WTC11 (cell line): Measurements from ENCODE around the gene GAS1. TPM values are rescaled to one million over a fixed set of nuclear protein-coding genes. Genes with fewer than 3 reads are reported as not detected.

Experiments
- ATAC-seq: fragments of 200-7000 bp; cut with Tn5 transposase; 2 replicates; pipeline ENCODE4 v1.10.0; 2021; ENCODE audit warnings: mild to moderate bottlenecking, moderate library complexity
- CTCF ChIA-PET: fragments of 300-600 bp; sonication (Branson Sonifier 250); formaldehyde crosslinking; loops from one replicate; lab custom pipeline; 2021; ENCODE audit warnings: antibody characterized with exemption; lab: Charles Lee
- POLR2A ChIA-PET: fragments of 350-600 bp; sonication (Branson Sonifier 250); formaldehyde crosslinking; loops from one replicate; lab custom pipeline; 2021; ENCODE audit warnings: antibody characterized with exemption; lab: Charles Lee
- DNase-seq: peaks from one replicate; pipeline ENCODE4 v3.0.0; 2021; ENCODE audit warnings: low spot score
- H3K27ac Mint-ChIP-seq: 2 replicates; pipeline ENCODE4 v1.8.0; 2021; ENCODE audit warnings: mixed read lengths
- H3K27me3 Mint-ChIP-seq: 2 replicates; pipeline ENCODE4 v1.8.0; 2021; ENCODE audit warnings: low read depth, mild to moderate bottlenecking, moderate library complexity, mixed read lengths
- H3K36me3 Mint-ChIP-seq: 2 replicates; pipeline ENCODE4 v1.8.0; 2021; ENCODE audit warnings: mixed read lengths
- H3K4me1 Mint-ChIP-seq: 2 replicates; pipeline ENCODE4 v1.8.0; 2022; ENCODE audit warnings: mixed read lengths
- H3K4me3 Mint-ChIP-seq: 2 replicates; pipeline ENCODE4 v1.8.0; 2021; ENCODE audit warnings: mild to moderate bottlenecking, moderate library complexity, mixed read lengths
- H3K9me3 Mint-ChIP-seq: 2 replicates; pipeline ENCODE4 v1.8.0; 2021; ENCODE audit warnings: mixed read lengths
- ATF1 ChIP-seq: sonication (generic); formaldehyde crosslinking; IDR thresholded peaks from 2 replicates; pipeline ENCODE4 v1.8.1; 2023; ENCODE audit warnings: mild to moderate bottlenecking, moderate library complexity, missing genetic modification reagents
- ATF2 ChIP-seq: sonication (generic); formaldehyde crosslinking; IDR thresholded peaks from 2 replicates; pipeline ENCODE4 v1.8.1; 2022; ENCODE audit warnings: low read depth, missing genetic modification reagents, borderline replicate concordance
- CREB1 ChIP-seq: sonication (generic); formaldehyde crosslinking; IDR thresholded peaks from 2 replicates; pipeline ENCODE4 v1.8.0; 2023; ENCODE audit warnings: mild to moderate bottlenecking, missing genetic modification reagents
- CREM ChIP-seq: sonication (generic); formaldehyde crosslinking; IDR thresholded peaks from 2 replicates; pipeline ENCODE4 v1.8.1; 2022; ENCODE audit warnings: mild to moderate bottlenecking, missing genetic modification reagents, moderate library complexity
- EMX1 ChIP-seq: fragments of 250-450 bp; sonication (Bioruptor Pico); IDR thresholded peaks from 2 replicates; pipeline ENCODE4 v1.8.0; 2021; ENCODE audit warnings: mild to moderate bottlenecking
- FOXJ3 ChIP-seq: sonication (generic); formaldehyde crosslinking; IDR thresholded peaks from 2 replicates; pipeline ENCODE4 v1.9.0; 2021; ENCODE audit warnings: missing genetic modification reagents, mild to moderate bottlenecking, borderline replicate concordance
- GRHL2 ChIP-seq: fragments of 250-450 bp; sonication (Bioruptor Pico); IDR thresholded peaks from 2 replicates; pipeline ENCODE4 v1.8.0; 2022; ENCODE audit warnings: mild to moderate bottlenecking, moderate library complexity; ENCODE audit not compliant: insufficient replicate concordance, severe bottlenecking
- GTF2I ChIP-seq: fragments of 250-450 bp; sonication (Bioruptor Pico); conservative IDR thresholded peaks from 2 replicates; pipeline ENCODE4 v1.4.0; 2021; ENCODE audit warnings: mild to moderate bottlenecking
- IRF1 ChIP-seq: sonication (generic); formaldehyde crosslinking; IDR thresholded peaks from 2 replicates; pipeline ENCODE4 v1.8.0; 2023; ENCODE audit warnings: missing genetic modification reagents
- MAX ChIP-seq: sonication (generic); formaldehyde crosslinking; IDR thresholded peaks from 2 replicates; pipeline ENCODE4 v1.8.0; 2022; ENCODE audit warnings: mild to moderate bottlenecking, missing genetic modification reagents
- NR2C2 ChIP-seq: sonication (generic); formaldehyde crosslinking; IDR thresholded peaks from 2 replicates; pipeline ENCODE4 v1.8.0; 2022; ENCODE audit warnings: mild to moderate bottlenecking, missing genetic modification reagents
- PRRX2 ChIP-seq: fragments of 250-450 bp; sonication (Bioruptor Pico); IDR thresholded peaks from 2 replicates; pipeline ENCODE4 v1.8.0; 2021; ENCODE audit warnings: mild to moderate bottlenecking
- SMAD3 ChIP-seq: sonication (generic); formaldehyde crosslinking; IDR thresholded peaks from 2 replicates; pipeline ENCODE4 v1.8.0; 2022; ENCODE audit warnings: missing genetic modification reagents, mild to moderate bottlenecking, borderline replicate concordance
- SP1 ChIP-seq: sonication (generic); formaldehyde crosslinking; conservative IDR thresholded peaks from 2 replicates; pipeline ENCODE4 v1.8.1; 2022; ENCODE audit warnings: missing genetic modification reagents
- TCF7 ChIP-seq: sonication (generic); formaldehyde crosslinking; IDR thresholded peaks from 2 replicates; pipeline ENCODE4 v1.8.0; 2022; ENCODE audit warnings: mild to moderate bottlenecking, low read depth, missing genetic modification reagents, moderate library complexity
- TEAD1 ChIP-seq: sonication (generic); formaldehyde crosslinking; IDR thresholded peaks from 2 replicates; pipeline ENCODE4 v1.8.0; 2022; ENCODE audit warnings: mild to moderate bottlenecking, missing genetic modification reagents
- ZMAT4 ChIP-seq: fragments of 250-450 bp; sonication (Bioruptor Pico); IDR thresholded peaks from 2 replicates; pipeline ENCODE4 v1.9.0; 2021; ENCODE audit warnings: mild to moderate bottlenecking
- ZNF219 ChIP-seq: sonication (generic); formaldehyde crosslinking; IDR thresholded peaks from 2 replicates; pipeline ENCODE4 v1.8.0; 2023; ENCODE audit warnings: missing genetic modification reagents, mild to moderate bottlenecking, borderline replicate concordance
- ZNF232 ChIP-seq: sonication (generic); formaldehyde crosslinking; IDR thresholded peaks from 2 replicates; pipeline ENCODE4 v1.8.0; 2022; ENCODE audit warnings: mild to moderate bottlenecking, missing genetic modification reagents
- ZNF317 ChIP-seq: sonication (generic); formaldehyde crosslinking; IDR thresholded peaks from 2 replicates; pipeline ENCODE4 v1.8.1; 2023; ENCODE audit warnings: low read depth, mild to moderate bottlenecking, moderate library complexity, missing genetic modification reagents, borderline replicate concordance
- ZNF416 ChIP-seq: fragments of 250-450 bp; sonication (Bioruptor Pico); IDR thresholded peaks from 2 replicates; pipeline ENCODE4 v1.9.0; 2021; ENCODE audit warnings: mild to moderate bottlenecking, inconsistent platforms
- ZNF671 ChIP-seq: fragments of 250-450 bp; sonication (Bioruptor Pico); IDR thresholded peaks from 2 replicates; pipeline ENCODE4 v1.8.0; 2021; ENCODE audit warnings: mild to moderate bottlenecking
- total RNA-seq: library from RNA; stranded (reverse); gene quantifications from 3 replicates; pipeline ENCODE4 v1.2.3, GENCODE V29; 2021

GAS1 gene
- total RNA-seq, 1 experiment from 2014 or later = 5.0 TPM

- ATAC-seq = peak; percentile 84
- Mint-ChIP-seq H3K36me3 (no peaks in the 10 kb centered on the region; the same call in 1 of the 2 replicates), H3K27ac (no peak overlapping the region), H3K4me3 (peak overlapping the region; percentile 85), H3K4me1 (peaks cover 49% of the 10 kb centered on the region), H3K27me3 (peaks cover 59% of the 10 kb centered on the region), H3K9me3 (peaks cover 10% of the 10 kb centered on the region; the same call in 1 of the 2 replicates)
- ChIA-PET POLR2A (interaction anchor here (1.0 kb wide), 1 partner anchor 45 kb away, joined by 3 read pairs; no protein-coding TSS in a partner anchor), CTCF (interaction anchor here (0.9 to 2.7 kb wide), 3 partner anchors 45 to 266 kb away, joined by 3 to 11 read pairs (median 4); partner anchors contain the start of gene GAS1)
- peak; percentile 57 for DNase-seq
- TF ChIP-seq ZNF671 (CRISPR knock-in tag) = no peak
- TF ChIP-seq MAX (CRISPR knock-in tag) = 0 out of 2 replicates have a peak, but pooled peaks have one; percentile 25
- TF ChIP-seq ZNF219 = no peak
Measured at GRCh38 chr9:86902991-86903733, 44.1 kb downstream of the GAS1 start.

- ATAC-seq (peak; percentile 63), DNase-seq (peak; percentile 38)
- Mint-ChIP-seq H3K4me3 (peak overlapping the region; percentile 85), H3K27me3 (peaks cover 61% of the 10 kb centered on the region), H3K36me3 (no peaks in the 10 kb centered on the region; the same call in 1 of the 2 replicates), H3K4me1 (peaks cover 48% of the 10 kb centered on the region), H3K9me3 (peaks cover 10% of the 10 kb centered on the region; the same call in 1 of the 2 replicates), H3K27ac (no peak overlapping the region)
- CTCF ChIA-PET = interaction anchor here (1.3 to 2.7 kb wide), 3 partner anchors 18 to 152 kb away, joined by 4 to 11 read pairs (median 4); partner anchors contain the start of gene GAS1
- POLR2A ChIA-PET = interaction anchor here (0.5 kb wide), 1 partner anchor 202 kb away, joined by 5 read pairs; no protein-coding TSS in a partner anchor
- TF ChIP-seq GTF2I (CRISPR knock-in tag) = no peak
- TF ChIP-seq EMX1 (CRISPR knock-in tag) = no peak
- no peak for TF ChIP-seq SMAD3 (CRISPR knock-in tag)
- TF ChIP-seq TCF7 (CRISPR knock-in tag) = no peak
- TF ChIP-seq FOXJ3 (CRISPR knock-in tag) = no peak
Measured at GRCh38 chr9:86902586-86902985, 44.7 kb downstream of the GAS1 start.

GRCh38 chr9:86902176-86902575 is 45.1 kb downstream of the GAS1 start:
- H3K4me1 Mint-ChIP-seq = peaks cover 44% of the 10 kb centered on the region
- POLR2A ChIA-PET = interaction anchor here (0.5 kb wide), 1 partner anchor 202 kb away, joined by 5 read pairs; no protein-coding TSS in a partner anchor
- TF ChIP-seq ZNF416 (CRISPR knock-in tag) (no peak), PRRX2 (CRISPR knock-in tag) (no peak)
- TF ChIP-seq, all 79 proteins: peak for 0
- H3K9me3 Mint-ChIP-seq = peaks cover 10% of the 10 kb centered on the region; the same call in 1 of the 2 replicates
- CTCF ChIA-PET = interaction anchor here (1.3 to 2.7 kb wide), 3 partner anchors 17 to 151 kb away, joined by 4 to 11 read pairs (median 4); partner anchors contain the start of gene GAS1
- no peak overlapping the region for H3K27ac Mint-ChIP-seq
- no peak for ATAC-seq
- DNase-seq = no peak
- H3K36me3 Mint-ChIP-seq = no peaks in the 10 kb centered on the region; the same call in 1 of the 2 replicates
- peaks cover 61% of the 10 kb centered on the region for H3K27me3 Mint-ChIP-seq
- peak overlapping the region; percentile 85 for H3K4me3 Mint-ChIP-seq

GRCh38 chr9:86901511-86901910 is 45.8 kb downstream of the GAS1 start:
- H3K4me3 Mint-ChIP-seq = peak overlapping the region; percentile 85
- ChIA-PET CTCF (interaction anchor here (1.3 to 2.7 kb wide), 3 partner anchors 16 to 151 kb away, joined by 4 to 11 read pairs (median 4); partner anchors contain the start of gene GAS1), POLR2A (no interaction called here)
- no peak overlapping the region for H3K27ac Mint-ChIP-seq
- peaks cover 3% of the 10 kb centered on the region; the same call in 1 of the 2 replicates for H3K9me3 Mint-ChIP-seq
- H3K4me1 Mint-ChIP-seq = peaks cover 38% of the 10 kb centered on the region
- ATAC-seq (no peak), DNase-seq (no peak)
- H3K36me3 Mint-ChIP-seq = no peaks in the 10 kb centered on the region; the same call in 1 of the 2 replicates
- H3K27me3 Mint-ChIP-seq = peaks cover 58% of the 10 kb centered on the region
- TF ChIP-seq CREM = no peak
- no peak for TF ChIP-seq TEAD1
- TF ChIP-seq ZNF232 = no peak
- no peak for TF ChIP-seq ZNF317 (CRISPR knock-in tag)
- TF ChIP-seq NR2C2 (CRISPR knock-in tag) = no peak
- no peak for TF ChIP-seq ATF1 (CRISPR knock-in tag)
- no peak for TF ChIP-seq ATF2
- TF ChIP-seq SP1 (CRISPR knock-in tag) = no peak
- TF ChIP-seq IRF1 = no peak
- no peak for TF ChIP-seq MAX (CRISPR knock-in tag)
- TF ChIP-seq GRHL2 = no peak
- TF ChIP-seq CREB1 (CRISPR knock-in tag) = no peak
- TF ChIP-seq ZMAT4 (CRISPR knock-in tag) = no peak
